Stimulated activated CD4-positive, alpha-beta T cell treated with anti-CD3 and anti-CD28 coated beads, Interleukin-4, amount 100 ng/mL, for 48 hours (primary cell): ENCODE measurements around the gene ZNF548.

Source experiments
- DNase-seq, 2 donors: peaks; one replicate each; pipeline ENCODE4 v3.0.0-alpha.2; 2020; ENCODE audit warnings: low read depth in 2 of 2

The ZNF548 gene

DNA sequence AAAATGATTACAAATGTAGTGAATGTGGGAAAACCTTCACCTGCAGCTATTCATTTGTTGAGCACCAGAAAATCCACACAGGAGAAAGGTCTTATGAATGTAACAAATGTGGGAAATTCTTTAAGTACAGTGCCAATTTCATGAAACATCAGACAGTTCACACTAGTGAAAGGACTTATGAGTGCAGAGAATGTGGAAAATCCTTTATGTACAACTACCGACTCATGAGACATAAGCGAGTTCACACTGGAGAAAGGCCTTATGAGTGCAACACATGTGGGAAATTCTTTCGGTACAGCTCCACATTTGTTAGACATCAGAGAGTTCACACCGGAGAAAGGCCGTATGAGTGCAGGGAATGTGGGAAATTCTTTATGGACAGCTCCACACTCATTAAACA, 9.2 kb downstream of the ZNF548 start:
- no peak for DNase-seq

DNA sequence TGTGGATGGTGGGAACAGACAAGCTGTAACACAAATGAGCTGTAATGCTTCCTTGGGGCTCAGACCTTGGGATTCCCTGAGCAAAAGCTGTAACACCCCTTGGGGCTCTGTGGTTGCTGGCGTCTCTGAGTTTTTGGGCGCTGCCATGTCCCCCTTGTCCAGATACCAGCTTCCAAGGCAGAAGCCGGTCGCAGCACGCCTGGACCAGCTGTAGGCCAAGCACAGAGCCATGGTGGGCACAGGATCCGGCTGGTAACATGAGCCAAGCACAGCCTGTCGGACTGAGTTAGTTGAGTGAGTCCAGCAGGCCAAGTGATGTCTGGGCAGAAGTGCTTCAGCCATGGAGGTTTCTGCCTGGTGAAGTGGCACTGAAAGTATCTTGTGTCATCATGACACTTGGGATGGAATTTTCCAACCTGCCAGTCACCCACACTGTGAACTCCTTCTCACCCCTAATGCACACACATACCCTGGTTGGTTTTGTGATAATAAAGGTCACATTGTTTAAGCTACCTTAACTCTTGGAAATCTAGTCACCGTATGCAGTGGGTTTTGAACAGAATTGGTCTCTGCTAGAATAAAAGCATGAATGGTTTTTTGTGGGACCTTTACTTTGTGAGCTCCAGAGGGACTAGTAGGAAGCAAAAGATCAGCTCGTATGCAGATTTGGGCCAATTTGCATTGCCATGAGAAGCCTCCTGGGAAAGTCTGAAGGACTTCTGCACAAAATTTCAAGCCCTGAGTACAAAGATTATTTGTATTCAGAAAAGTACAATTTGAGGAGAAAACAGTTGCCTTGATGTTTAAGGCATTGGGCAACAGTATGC, 14.3 kb downstream of the ZNF548 start:
- no peak for DNase-seq

DNA sequence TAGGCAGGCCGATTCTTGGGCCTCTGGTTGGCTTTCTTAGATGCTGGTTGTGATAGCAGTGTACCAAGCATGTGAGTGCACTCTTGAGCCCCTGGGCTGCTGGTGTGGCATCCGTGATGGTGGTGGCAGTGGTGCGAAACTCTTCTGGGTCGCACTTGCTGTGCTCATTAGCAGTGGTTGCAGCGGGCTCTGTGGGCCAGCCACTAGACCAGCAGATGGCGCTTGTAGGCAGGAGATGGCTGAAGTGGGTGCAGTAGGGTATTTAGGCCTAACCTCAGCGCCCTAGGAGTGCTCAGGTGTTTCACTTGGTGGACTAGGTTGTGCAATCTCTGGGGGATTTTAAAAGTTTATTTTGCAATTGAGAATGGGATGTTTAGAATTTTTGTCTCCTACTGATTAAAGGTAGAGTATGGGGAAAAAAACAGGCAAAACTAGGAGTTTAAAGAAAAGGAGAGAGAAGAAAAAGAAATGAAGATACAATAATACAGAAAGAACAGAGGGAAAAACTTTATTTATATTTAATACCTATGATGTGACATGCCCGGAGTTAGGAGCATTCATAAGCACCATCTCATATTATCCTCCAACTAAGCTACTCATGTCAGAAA, 17.0 kb downstream of the ZNF548 start:
- peak; percentile 55 to 61 for DNase-seq

DNA sequence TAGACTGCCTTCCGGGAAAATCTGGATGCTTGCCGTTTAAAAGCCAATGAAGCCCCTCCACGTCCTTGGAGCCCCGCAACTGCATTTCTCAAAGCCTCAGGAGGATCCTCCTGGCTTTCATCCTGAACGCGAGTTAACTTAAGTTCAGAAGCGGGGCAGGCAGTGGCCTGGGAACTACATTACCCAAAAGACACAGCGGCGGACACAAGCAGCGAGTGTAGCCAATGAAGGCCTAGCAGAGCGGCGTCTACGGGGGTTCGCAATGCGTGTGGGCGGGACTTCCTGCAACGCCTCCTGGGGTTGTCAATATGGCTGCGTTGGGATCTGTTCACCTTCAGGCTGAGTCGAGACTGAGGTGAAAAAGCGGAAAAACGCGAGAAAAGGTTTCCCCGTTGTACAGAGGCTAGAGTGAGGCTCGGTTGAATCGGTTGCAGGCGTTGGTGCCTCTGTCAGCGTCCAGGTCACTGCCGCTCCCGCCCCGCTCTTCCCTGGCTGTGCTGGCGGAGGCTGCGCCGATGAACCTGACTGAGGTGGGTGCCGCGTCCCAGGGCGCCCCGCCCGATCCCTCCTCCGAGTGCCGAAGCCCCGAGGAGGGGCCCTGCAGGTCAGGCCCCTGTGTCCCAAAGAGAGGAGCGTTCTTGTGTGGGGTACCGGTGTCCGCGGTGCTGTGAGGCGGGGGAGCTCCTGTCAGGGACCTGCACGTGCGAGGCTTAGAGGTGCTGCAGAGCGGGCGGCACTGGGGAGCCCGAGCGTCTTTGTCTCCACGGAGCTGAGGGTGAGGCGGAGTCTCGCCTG, 21.4 kb downstream of the ZNF548 start, which contains the start of gene ZNF17:
ZNF17 (plus strand) TSS at position 285 of the 795 bp plus-strand sequence. CDS start 2,455 bp downstream, outside the sequence.
- peak; percentile 87 to 91 for DNase-seq

DNA sequence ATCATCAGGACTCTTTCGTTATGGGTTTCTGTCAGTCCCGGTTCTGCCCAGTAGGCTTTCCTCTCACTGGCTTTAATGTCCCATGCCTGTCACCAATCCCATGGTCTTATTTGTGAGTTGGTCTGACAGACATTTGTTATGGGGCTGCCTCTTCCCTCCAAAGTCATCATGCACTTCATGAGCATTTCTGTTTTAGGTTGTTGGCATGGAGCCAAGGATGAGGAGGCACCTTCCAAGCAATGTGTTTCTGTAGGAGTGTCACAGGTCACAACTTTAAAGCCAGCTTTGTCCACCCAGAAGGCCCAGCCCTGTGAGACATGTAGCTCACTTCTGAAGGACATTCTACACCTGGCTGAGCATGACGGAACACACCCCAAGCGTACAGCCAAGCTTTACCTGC, 29.8 kb downstream of the ZNF548 start:
- DNase-seq, result no peak

DNA sequence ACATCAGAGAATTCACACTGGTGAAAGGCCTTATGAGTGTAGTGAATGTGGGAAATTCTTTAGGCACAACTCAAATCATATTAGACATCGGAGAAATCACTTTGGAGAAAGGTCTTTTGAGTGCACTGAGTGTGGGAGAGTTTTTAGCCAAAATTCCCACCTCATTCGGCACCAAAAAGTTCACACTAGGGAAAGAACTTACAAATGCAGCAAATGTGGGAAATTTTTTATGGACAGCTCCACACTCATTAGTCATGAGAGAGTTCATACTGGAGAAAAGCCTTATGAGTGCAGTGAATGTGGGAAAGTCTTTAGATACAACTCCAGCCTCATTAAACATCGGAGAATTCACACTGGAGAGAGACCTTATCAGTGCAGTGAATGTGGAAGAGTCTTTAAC, 31.4 kb downstream of the ZNF548 start:
- no peak for DNase-seq

DNA sequence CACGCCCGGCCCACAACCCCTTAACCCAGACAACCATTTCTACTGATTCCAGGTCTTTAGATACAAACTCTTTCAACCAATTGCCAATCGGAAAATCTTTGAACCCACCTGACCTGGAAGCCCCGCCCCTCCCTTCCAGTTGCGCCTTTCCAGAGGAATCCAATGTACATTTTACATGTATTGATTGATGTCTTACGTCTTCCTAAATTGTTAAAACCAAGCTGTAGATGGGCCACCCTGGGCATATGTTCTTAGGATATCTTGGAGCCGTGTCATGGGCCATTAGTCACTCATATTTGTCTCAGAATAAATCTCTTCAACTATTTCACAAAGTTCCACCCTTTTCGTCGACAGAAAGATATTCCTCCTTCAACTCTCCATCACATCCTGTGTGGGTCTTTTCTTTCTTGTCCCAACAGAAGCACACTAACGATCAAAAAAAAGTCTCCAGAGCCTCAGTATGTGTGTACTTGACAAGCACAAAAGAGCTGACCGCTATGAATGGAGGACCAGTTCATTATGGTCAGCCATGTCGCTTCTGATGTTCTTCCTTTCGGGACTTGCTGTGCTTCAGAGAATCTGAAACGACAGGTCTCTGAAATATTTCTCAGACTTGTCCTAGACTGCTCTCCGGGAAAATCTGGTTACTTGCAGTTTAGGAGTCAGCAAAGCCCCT, 44.9 kb downstream of the ZNF548 start:
- DNase-seq, result peak in 1 of 2 donors; percentile 3

DNA sequence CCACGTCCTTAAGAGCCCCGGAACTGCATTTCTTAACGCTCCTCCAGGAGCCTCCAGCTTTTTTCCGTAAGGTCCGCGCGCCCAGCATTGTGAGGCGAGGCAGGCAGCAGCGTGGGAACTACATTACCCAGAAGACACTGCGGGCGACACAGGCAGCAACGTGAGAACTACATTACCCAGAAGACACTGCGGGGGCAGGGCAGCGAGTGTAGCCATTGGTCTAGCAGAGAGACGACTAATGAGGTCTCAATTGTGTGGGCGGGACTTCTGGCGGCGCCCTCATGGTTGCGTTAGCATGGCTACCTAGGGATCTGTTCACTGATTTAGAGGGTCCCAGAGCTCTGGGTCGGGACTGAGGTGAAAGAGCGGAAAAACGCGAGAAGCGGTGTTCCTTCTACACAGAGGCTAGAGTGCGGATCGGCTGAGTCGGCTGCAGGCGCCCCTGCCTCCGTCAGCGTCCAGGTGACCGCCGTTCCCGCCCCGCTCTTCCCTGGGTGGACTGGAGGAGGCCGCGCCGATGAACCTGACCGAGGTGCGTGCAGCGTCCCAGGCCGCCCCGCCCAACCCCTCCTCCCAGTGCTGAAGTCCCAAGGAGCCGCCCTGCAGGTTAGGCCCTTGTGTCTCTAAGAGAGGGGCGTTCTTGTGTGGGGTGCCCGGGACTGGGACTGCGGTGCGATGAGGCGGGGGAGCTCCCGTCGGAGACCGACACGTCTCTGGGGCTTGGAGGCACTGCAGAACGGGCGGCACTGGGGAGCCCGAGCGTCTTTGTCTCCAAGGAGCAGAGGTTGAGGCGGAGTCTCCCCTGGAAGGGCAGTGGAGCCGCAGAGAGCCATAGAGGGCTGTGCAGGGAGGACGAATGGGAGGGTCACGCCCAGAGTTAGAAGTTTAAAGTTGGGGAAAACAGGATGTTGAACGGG, 45.7 kb downstream of the ZNF548 start, which contains the start of gene ZNF749:
ZNF749 (plus strand) TSS at position 264 of the 917 bp plus-strand sequence; CDS start at position 518, 254 bp downstream.
- DNase-seq, result peak; percentile 90 to 95

DNA sequence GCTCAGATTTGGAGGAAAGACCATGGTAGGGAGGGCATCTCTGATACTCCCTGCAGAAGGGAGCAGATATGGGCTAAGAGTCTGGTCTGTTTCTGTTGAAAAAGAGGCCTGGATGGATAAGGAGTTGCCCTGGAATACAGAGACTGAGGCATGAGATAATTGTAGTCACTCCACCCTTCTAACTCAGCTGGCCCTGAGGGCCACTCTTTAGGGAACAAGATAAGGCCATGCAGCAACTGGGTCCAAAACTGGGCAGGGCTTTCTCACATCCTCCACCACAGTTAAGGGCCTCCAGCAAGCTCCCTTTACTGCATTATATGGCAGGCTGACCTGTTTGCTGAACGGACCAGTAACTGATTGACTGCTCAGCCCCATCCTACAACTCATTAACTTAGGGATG, 46.8 kb downstream of the ZNF548 start:
- no peak for DNase-seq

DNA sequence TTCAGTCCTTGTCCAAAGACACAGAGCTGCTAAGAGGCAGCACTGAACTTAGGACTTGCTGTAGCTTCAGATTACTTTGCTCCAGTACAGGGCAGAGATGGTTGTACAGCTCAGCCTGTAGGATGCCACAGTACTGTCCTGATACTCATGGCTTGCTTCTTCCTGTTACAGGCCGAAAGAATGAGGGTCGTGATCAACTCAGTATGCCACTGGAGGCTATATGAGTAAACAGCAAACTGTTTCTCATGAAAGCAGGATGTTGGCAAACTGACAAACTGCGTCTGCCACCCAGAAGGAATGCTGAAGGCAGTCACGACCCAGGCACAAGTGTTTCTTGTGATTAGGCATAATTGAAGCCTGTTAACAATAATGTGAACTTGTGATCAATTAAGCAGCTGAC, 48.3 kb downstream of the ZNF548 start:
- DNase-seq, result no peak

DNA sequence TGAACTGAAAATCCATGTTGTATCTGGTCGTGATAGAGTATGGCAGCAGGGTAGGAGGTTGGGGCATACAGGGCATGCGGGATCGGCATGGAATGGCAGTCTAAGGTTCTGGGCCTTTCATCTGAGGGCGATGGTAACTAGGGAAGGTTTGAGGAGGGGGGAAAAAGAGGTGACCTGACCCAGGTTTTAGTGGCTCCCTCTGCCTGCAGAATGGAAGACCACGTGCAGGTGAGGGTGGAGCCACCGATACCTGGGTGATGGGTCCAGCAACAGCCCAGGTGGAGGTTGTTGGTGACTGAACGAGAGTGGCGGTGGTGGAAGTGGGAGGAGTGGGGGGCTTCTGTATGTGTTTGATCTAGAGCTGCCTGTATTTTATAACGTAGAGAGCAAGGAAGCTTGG, 49.3 kb downstream of the ZNF548 start:
- DNase-seq, result no peak

DNA sequence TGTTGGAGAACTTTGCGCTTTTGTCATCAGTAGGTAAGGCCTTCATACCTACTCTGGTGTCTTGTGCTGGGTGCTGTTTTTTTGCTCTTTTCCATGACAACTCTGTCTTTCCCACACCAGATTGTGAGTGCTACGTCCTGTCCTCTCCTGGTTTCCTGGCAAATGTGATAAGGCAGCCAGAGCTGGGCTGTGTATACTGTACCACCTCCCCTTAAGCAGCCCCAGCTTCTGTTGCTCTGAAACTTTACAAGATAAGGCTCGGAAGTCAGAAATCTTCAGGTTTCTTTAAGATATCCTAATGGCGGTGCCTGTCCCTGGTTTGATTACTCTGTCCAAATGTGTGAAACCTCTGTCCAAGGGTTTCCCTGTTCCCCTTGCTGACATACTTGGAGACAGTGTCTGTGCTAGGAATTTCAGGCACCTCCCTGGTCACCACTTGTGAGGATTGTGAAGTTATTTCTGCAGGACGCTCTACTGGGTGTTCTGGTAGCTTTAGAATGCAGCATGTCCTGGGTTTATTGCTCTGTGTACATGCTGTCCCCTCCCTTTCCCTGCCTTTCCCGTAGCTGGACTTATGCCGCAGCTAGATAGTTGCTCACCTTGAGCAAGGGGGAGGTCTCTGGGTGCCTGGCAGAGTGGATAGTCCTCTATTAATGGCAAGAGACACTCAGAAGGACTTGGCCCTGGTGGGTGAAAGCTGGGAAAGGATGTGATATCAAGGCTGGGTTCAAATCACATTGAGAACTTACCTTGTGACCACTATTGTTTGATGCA, 52.5 kb downstream of the ZNF548 start:
- no peak for DNase-seq

DNA sequence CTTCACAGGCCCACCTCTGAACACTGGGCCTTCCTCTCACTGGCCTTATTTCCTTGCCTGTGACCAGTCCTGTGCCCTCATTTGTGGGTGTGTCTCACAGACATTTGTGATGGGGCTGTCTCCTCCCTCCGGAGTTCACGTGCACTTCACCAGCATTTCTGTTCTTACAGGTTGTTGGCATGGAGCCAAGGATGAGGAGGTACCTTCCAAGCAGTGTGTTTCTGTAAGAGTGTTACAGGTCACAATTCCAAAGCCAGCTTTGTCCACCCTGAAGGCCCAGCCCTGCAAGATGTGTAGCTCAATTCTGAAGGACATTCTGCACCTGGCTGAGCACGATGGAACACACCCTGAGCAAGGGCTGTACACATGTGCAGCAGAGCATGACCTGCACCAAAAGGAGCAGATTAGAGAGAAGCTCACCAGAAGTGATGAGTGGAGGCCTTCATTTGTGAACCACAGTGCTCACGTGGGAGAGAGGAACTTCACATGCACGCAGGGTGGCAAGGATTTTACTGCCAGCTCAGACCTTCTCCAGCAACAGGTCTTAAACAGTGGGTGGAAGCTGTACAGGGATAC, 53.6 kb downstream of the ZNF548 start:
- DNase-seq, result no peak

DNA sequence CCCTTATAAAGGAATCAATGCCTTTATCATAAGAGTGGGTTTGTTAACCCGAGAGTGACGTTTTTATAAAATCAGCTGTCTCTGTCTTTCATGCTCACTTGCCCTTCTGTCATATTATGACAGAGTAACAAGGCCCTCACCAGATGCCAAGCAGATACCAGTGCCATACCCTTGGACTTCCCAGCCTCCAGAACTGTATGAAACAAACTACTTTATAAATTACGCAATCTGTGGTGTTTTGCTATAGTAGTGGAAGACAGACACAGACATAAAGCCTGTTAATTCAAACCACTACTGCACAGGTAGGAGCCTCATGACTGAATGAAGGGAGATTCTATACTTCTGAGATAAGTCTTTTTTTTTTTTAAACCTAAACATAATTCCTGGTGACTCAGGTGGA, 62.7 kb downstream of the ZNF548 start:
- DNase-seq, result no peak
